ENCODE measurements around the gene PATE3. TPM values are rescaled to one million over a fixed set of nuclear protein-coding genes. Genes with fewer than 3 reads are reported as not detected.

Gene PATE3
- total and polyA plus RNA-seq, 2 of the 8 experiments (the other 6 are each of a cell fraction or from before 2014, with no cell fraction given): not detected

- no peak for TF ChIP-seq RAD21 (IDR thresholded peaks at IDR 0.05 in 1 of 2, conservative IDR thresholded peaks at IDR 0.05 in 1 of 2; ENCODE audit: low read depth in 2 of 2, low read length in 2 of 2)
- no peak for TF ChIP-seq E2F6 (IDR thresholded peaks at IDR 0.05)
These were observed 3.2 kb upstream of the PATE3 start (continued) for GRCh38 chr11:125784678-125785077.
